ENCODE data around the gene MGAM2.

Gene MGAM2

GRCh38 chr7:142185069-142185468 lies 73.6 kb downstream of the MGAM2 start:
- no peaks in the 10 kb centered on the region for H3K27me3 ChIP-seq
- no peaks in the 10 kb centered on the region for H3K9me3 ChIP-seq
- no peak overlapping the region for H3K4me3 ChIP-seq (ENCODE audit: low read depth, low read length)
- TF ChIP-seq CTCF (IDR thresholded peaks at IDR 0.05; ENCODE audit: low read depth, low read length): no peak
- no peaks in the 10 kb centered on the region for H3K4me1 ChIP-seq
- no peaks in the 10 kb centered on the region for H3K36me3 ChIP-seq
- DNase-seq: no peak

GRCh38 chr7:142185801-142186200 lies 74.3 kb downstream of the MGAM2 start:
- no peak for DNase-seq
- no peak for TF ChIP-seq CTCF (IDR thresholded peaks at IDR 0.05; ENCODE audit: low read depth, low read length)
- H3K4me3 ChIP-seq (ENCODE audit: low read depth, low read length): no peak overlapping the region
- no peaks in the 10 kb centered on the region for H3K9me3 ChIP-seq
- no peaks in the 10 kb centered on the region for H3K4me1 ChIP-seq
- no peaks in the 10 kb centered on the region for H3K27me3 ChIP-seq
- no peaks in the 10 kb centered on the region for H3K36me3 ChIP-seq

GRCh38 chr7:142188154-142188553 lies 76.6 kb downstream of the MGAM2 start:
- H3K9me3 ChIP-seq: no peaks in the 10 kb centered on the region
- DNase-seq: no peak
- H3K27me3 ChIP-seq: no peaks in the 10 kb centered on the region
- no peaks in the 10 kb centered on the region for H3K4me1 ChIP-seq
- no peaks in the 10 kb centered on the region for H3K36me3 ChIP-seq
- no peak for TF ChIP-seq CTCF (IDR thresholded peaks at IDR 0.05; ENCODE audit: low read depth, low read length)
- H3K4me3 ChIP-seq (ENCODE audit: low read depth, low read length): no peak overlapping the region

GRCh38 chr7:142188846-142189245 lies 77.3 kb downstream of the MGAM2 start:
- no peaks in the 10 kb centered on the region for H3K36me3 ChIP-seq
- H3K9me3 ChIP-seq: no peaks in the 10 kb centered on the region
- H3K4me1 ChIP-seq: no peaks in the 10 kb centered on the region
- DNase-seq: no peak
- no peak for TF ChIP-seq CTCF (IDR thresholded peaks at IDR 0.05; ENCODE audit: low read depth, low read length)
- H3K4me3 ChIP-seq (ENCODE audit: low read depth, low read length): no peak overlapping the region
- no peaks in the 10 kb centered on the region for H3K27me3 ChIP-seq

- no peak for DNase-seq
- no peaks in the 10 kb centered on the region for H3K36me3 ChIP-seq
- H3K9me3 ChIP-seq: no peaks in the 10 kb centered on the region
- H3K4me1 ChIP-seq: no peaks in the 10 kb centered on the region
- H3K4me3 ChIP-seq (ENCODE audit: low read depth, low read length): no peak overlapping the region
- no peaks in the 10 kb centered on the region for H3K27me3 ChIP-seq
- TF ChIP-seq CTCF (IDR thresholded peaks at IDR 0.05; ENCODE audit: low read depth, low read length): no peak
Measured at GRCh38 chr7:142194201-142194600, 82.7 kb downstream of the MGAM2 start.

GRCh38 chr7:142196066-142196840 lies 84.7 kb downstream of the MGAM2 start:
- Histone ChIP-seq H3K27me3 (no peaks in the 10 kb centered on the region), H3K9me3 (no peaks in the 10 kb centered on the region), H3K36me3 (no peaks in the 10 kb centered on the region), H3K4me3 (ENCODE audit: low read depth, low read length) (no peak overlapping the region), H3K4me1 (no peaks in the 10 kb centered on the region)
- no peak for TF ChIP-seq CTCF (IDR thresholded peaks at IDR 0.05; ENCODE audit: low read depth, low read length)
- DNase-seq: no peak
